Activated naive CD8-positive, alpha-beta T cell treated with anti-CD3 and anti-CD28 coated beads, Interleukin-2, amount 10 ng/mL, durations not matched to agents 7 days and 5 days (primary cell): ENCODE measurements around the gene MOGAT3. TPM values are rescaled to one million over a fixed set of nuclear protein-coding genes. Genes with fewer than 3 reads are reported as not detected.

Experiments
- ATAC-seq: fragments of 150-1000 bp; cut with Tn5 transposase; one replicate; pipeline ENCODE4 v1.10.0; 2021; ENCODE audit warnings: low read depth, moderate library complexity
- POLR2A ChIA-PET: fragments of 350-600 bp; sonication (Branson Sonifier 250); formaldehyde crosslinking; loops from one replicate; lab custom pipeline; 2021; ENCODE audit warnings: antibody characterized with exemption; lab: Charles Lee
- DNase-seq: peaks from one replicate; pipeline ENCODE4 v3.0.0; 2021
- H3K27ac Mint-ChIP-seq: one replicate; pipeline ENCODE4 v1.8.0; 2022; ENCODE audit warnings: mild to moderate bottlenecking, mixed read lengths
- H3K27me3 Mint-ChIP-seq: one replicate; pipeline ENCODE4 v1.8.0; 2022; ENCODE audit warnings: mild to moderate bottlenecking, moderate library complexity, mixed read lengths
- H3K36me3 Mint-ChIP-seq: one replicate; pipeline ENCODE4 v1.8.0; 2021; ENCODE audit warnings: mild to moderate bottlenecking, mixed read lengths
- H3K4me1 Mint-ChIP-seq: one replicate; pipeline ENCODE4 v1.8.0; 2021; ENCODE audit warnings: mixed read lengths
- H3K4me3 Mint-ChIP-seq: one replicate; pipeline ENCODE4 v1.8.0; 2022; ENCODE audit warnings: mild to moderate bottlenecking, moderate library complexity, mixed read lengths
- H3K9me3 Mint-ChIP-seq: one replicate; pipeline ENCODE4 v1.8.0; 2021; ENCODE audit warnings: mixed read lengths
- microRNA-seq: library from miRNA; unstranded; fragments of <30 nt; microRNA quantifications from one replicate; pipeline ENCODE4 v1.2.0, GENCODE V29; 2022
- total RNA-seq, 2 experiments: library from RNA; stranded (reverse); gene quantifications; one replicate each; pipeline ENCODE4 v1.2.3, GENCODE V29; 2021

The MOGAT3 gene
- total RNA-seq, 2 experiments from 2014 or later, result not detected

DNA sequence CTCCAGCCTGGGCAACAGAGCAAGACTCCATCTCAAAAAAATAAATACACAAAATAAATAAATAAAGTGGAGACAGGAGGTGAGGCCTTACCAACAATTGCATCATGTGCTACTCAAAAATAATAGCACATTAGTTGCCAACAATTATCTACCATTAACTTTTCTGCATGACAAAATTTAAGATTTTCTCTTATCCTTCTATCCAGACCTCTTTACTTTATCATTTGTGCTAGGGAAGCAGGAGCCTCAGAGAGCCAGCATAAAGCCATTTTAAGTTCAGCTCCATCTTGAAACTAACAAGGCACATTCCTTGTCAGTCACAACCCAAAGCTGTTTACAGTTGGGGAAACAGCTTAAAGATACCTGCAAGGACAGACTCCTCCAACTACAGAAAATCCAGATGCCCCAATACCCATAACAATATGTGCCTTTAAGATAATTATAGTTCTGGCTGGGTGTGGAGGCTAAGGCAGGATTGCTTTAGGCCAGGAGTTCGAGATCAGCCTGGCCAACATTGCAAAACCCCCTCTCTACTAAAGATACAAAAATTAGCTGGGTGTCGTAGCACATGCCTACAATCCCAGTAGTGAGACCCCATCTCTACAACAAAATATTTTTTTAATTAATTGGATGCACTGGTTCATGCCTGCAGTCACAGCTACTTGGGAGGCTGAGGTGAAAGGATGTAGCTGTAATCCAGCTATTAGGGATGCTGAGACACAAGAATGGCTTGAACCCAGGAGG lies 48.8 kb downstream of the MOGAT3 start:
- Mint-ChIP-seq H3K27ac (no peak overlapping the region), H3K4me1 (peaks cover 14% of the 10 kb centered on the region), H3K27me3 (peaks cover 44% of the 10 kb centered on the region), H3K4me3 (no peak overlapping the region), H3K36me3 (peaks cover 4% of the 10 kb centered on the region), H3K9me3 (no peaks in the 10 kb centered on the region)
- POLR2A ChIA-PET, result interaction anchor here (0.6 to 1.3 kb wide), 2 partner anchors 57 to 66 kb away, joined by 3 read pairs; no protein-coding TSS in a partner anchor
- DNase-seq (no peak), ATAC-seq (no peak)

Small RNAs within 50 kb of the gene (microRNA-seq; reads per million reads assigned to microRNA genes)
- not detected for gene MIR4653

Other genes with a start within 250 kb of the MOGAT3 start
- not detected for gene MUC12, start 231.5 kb downstream of the MOGAT3 start, total RNA-seq
- gene MUC17, start 181.0 kb downstream of the MOGAT3 start, total RNA-seq, result not detected
- 10 to 100 TPM; 77.4 to 77.8 TPM for gene TRIM56, start 115.6 kb downstream of the MOGAT3 start, total RNA-seq
- gene SERPINE1, start 73.9 kb downstream of the MOGAT3 start, total RNA-seq, result under 1 TPM; 0.44 to 0.51 TPM
- 10 to 100 TPM; 34.1 to 44.0 TPM for gene AP1S1, start 46.6 kb downstream of the MOGAT3 start, total RNA-seq
- under 1 TPM; 0.14 to 0.17 TPM for gene VGF, start 35.5 kb downstream of the MOGAT3 start, total RNA-seq
- not detected for gene NAT16, start 20.7 kb downstream of the MOGAT3 start, total RNA-seq
- 10 to 100 TPM; 48.9 to 51.0 TPM for gene PLOD3, start 16.5 kb upstream of the MOGAT3 start, total RNA-seq
- gene ZNHIT1, start 17.1 kb upstream of the MOGAT3 start, total RNA-seq, result 10 to 100 TPM; 54.2 to 55.8 TPM
- gene CLDN15, start 36.8 kb upstream of the MOGAT3 start, total RNA-seq, result 10 to 100 TPM; 26.6 to 30.1 TPM
- gene FIS1, start 44.0 kb upstream of the MOGAT3 start, total RNA-seq, result 100 to 1,000 TPM in 1 of 2 experiments, 10 to 100 TPM in 1; 91.7 to 106 TPM
- gene IFT22, start 120.8 kb upstream of the MOGAT3 start, total RNA-seq, result 1 to 10 TPM; 6.1 to 6.3 TPM
- gene COL26A1, start 161.8 kb upstream of the MOGAT3 start, total RNA-seq, result not detected